GM18511 (cell line): ENCODE data around the gene RAB7A.
A peak's percentile ranks its signal among the peaks of the same experiment; 100 is the strongest.
"Not testable (repeated sequence)": the region's sequence is repeated elsewhere in the genome, so short reads cannot be mapped to it uniquely, and the experiment has no call there.

Source experiments
- ATAC-seq: cut with Tn5 transposase; IDR thresholded peaks from one replicate; pipeline ENCODE4 v1.9.1; 2021; ENCODE audit warnings: mild to moderate bottlenecking, moderate library complexity; ENCODE audit not compliant: unreplicated experiment

RAB7A gene

DNA sequence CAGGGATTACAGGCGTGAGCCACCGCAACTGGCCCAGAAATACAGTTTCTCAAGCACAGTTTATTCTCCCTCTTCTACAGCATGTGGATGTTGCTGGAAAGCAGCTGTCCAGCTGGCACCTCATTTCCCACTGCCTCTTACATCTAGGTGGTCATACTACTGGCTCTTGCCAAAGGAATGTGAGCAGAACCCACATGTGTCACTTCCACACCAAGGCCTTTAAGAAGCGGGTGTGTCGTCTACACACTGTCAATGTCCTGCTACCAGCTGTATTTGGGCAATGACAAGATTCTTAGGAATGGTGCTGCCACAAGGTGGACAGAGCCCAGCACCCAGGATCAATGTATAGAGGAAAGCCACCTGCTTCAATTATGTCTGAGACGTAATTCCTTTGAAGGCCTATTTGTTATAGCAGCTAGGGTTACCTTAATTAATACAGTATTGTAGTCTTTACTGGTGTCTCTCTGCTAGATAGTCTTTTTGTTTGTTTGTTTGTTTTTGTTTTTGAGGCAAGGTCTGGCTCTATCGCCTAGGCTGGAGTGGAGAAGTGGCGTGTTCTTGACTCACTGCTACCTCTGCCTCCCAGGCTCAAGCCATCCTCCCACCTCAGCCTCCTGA is 15.1 kb upstream of the RAB7A start:
- no peak for ATAC-seq

DNA sequence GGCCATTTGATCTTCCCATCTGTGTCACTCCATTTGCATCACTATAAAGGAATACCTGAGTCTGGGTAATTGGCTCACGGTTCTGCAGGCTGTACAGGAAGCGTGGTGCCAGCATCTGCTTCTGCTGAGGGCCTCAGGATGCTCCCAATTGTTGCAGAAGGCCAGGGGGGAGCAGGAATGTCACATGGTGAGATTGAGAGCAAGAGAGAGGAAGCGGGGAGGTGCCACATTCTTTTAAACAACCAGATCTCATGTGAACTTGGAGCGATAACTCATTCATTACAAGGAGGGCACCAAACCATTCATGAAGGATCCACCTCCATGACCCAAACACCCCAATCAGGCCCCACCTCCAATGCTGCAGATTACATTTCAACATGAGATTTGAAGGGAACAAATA is 13.1 kb upstream of the RAB7A start:
- no peak for ATAC-seq

DNA sequence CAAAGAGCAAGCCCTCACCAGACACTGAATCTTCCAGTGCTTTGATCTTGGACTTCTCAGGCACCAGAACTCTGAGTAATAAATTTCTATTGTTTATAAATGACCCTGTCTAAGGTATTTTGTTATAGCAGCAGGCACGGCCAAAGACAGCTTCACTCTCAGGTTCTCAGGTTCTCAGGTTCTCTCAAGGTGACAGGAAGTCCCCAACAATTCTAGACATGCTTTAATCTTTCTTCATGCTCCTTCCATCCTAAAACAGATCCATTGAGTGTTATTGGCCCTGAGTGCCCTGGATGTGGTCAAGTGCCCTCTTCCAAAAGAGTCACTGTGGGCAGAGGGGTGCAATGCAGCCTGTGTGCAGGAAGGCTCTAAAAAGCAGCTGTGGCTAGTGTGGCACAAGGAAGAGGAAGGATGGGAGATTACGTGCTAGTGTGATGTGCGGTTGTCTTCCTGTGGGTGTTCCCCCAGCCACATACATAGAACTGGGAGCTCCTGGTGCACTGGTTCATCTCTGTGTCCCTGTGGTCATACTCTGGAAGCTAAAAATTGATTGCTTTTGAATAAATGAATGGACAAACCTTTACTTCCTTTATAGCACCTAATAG is 11.0 kb upstream of the RAB7A start:
- ATAC-seq, result no peak

DNA sequence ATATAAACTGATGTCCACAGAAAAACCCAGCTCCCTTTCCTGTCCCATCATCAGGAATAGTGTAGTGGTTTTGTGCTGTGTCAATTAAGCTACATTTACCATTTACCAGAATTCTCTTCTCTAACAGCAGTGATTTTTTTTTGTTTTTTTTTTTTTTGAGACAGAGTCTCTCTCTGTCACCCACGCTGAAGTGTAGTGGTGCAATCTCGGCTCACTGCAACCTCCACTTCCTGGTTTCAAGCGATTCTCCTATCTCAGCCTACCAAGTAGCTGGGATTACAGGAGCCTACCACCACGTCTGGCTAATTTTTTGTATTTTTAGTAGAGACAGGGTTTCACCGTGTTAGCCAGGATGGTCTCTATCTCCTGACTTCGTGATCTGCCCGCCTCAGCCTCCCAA is 7.1 kb upstream of the RAB7A start:
- ATAC-seq, result not testable (repeated sequence)

DNA sequence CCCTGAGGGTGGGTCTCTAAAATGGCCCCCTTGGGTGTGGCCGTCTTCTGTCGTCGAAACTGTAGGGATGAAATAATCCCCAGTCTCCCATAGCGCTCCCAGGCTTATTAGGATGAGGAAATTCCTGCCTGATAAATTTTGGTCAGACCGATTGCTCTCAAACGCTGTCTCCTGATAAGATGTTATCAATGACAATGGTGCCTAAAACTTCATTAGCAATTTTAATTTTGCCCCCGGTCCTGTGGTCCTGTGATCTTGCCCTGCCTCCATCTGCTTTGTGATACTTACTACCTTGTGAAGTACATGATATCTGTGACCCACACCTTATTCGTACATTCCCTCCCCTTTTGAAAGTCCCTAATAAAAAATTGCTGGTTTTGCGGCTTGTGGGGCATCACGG is 5.1 kb upstream of the RAB7A start:
- no peak for ATAC-seq

DNA sequence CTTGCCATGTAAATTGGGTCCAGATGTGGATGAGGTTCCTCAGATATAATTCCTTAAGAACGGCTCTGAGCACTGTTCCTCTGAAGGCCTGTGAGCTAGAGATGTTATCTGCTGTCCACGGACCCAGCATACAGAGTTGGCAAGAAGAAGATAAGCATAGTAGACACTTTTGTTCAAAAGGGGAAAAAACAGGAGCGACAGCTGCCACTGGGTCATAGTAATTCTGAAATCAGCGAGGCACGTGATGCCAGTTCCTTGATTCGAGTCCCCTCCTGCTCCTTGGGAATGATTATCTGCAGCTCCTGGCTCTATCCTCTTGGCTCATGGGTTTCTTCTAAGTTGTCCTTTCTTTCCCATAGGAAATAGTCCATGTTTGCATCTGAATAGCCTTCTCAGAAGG is 2.5 kb upstream of the RAB7A start:
- no peak for ATAC-seq

DNA sequence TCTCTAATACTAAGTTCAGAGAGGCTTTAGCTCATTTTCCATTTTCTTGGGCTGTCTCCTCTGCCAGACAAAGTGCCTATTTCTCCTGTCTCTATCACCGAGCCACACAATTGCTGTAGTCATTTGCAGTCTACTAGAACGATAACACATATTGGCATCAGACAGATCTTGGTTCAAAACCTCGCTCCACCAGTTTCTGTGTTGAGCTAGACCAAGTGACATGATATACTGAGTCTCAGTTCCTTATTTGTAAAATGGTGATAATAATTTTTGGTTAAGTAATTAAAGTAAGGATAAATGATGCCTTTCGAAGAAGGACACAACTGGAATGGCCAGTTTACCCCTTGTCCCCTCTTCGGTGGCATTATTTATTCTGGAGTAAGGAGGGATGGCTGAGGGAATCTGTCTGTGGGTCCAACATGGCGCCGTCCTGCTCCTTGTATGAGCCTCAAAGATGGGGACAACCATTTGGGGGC is 398 bp upstream of the RAB7A start:
- peak; percentile 50 for ATAC-seq

DNA sequence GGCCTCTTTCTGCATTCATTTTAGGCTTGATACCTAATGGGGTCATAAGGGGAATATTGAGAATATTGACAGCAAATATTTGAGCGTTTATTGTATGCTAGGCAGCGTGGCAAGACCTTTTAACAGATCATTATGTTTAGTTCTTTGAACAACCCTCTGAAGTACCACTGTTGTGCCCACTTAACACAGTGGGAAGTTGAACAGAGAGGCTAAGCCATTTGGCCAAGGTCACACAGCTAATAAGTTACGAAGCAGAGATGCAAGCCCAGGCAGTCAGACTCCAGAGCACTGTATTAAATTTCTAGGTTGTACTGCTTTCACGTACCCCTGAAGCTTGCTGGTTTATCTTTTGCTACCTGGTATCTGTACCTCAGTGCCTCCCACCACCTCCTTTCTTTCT is 1.1 kb downstream of the RAB7A start:
- ATAC-seq, result no peak

DNA sequence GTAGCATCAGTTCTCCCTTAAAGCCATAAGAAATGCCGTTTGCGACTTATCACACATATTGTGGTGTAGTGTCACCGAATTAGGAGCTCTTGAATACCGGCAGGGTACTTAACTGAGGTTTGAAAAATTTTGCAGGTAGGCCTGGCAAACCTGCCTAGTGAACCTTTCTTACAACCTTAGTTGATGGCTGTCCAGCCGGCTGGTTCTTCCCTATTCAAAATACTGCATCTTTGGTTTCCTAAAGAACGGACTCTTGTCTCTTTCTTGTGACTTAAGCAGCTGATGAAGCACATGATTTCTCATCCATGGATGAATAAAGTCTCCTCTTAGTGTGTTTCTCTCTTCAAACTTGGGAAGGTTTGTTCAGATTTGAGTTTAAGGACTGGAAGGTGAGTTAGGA is 1.5 kb downstream of the RAB7A start:
- no peak for ATAC-seq

- no peak for ATAC-seq
Measured at GRCh38 chr3:128727996-128728395, 2.0 kb downstream of the RAB7A start.

- ATAC-seq, result not testable (repeated sequence)
Measured at GRCh38 chr3:128728521-128728920, 2.5 kb downstream of the RAB7A start.

DNA sequence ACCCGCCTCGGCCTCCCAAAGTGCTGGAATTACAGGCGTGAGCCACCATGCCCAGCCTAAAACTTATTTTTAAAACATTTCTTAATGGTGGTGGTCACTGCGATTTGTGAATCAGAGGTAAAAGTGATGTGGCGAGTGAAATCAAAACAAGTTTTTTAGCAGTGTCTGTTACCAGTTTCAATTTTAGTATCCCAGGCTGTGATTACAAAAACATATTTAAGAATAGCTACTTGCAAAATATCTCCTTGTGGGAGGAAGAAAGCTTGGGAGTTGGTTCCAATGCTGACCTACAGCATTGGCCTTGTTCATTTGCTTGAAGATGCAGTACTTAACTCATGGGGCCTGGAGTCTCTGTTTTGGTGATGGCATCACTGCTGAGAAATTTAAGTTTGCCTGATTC is 4.5 kb downstream of the RAB7A start:
- no peak for ATAC-seq

- peak; percentile 58 for ATAC-seq
Measured at GRCh38 chr3:128734523-128735189, 8.7 kb downstream of the RAB7A start.

DNA sequence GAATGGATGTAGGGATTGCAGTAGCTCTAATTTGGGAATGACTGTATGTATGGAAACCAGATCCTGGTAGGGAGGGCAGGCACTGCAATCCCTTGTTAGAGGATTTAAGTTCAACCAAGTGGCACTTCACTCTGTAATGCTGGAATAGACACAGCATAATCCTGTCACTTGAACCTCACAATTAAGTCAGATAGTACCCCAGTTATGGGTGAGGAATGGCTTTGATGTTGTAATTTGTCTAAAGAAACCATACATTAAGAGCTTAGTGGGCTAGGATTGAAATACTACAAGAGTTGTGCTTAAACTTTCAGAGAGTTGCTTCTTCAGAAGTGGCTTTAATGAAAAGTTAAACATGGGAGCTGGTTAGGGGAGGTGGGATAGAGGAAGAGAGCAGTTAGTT is 9.3 kb downstream of the RAB7A start:
- ATAC-seq, result no peak

GRCh38 chr3:128735884-128736283 is 9.9 kb downstream of the RAB7A start:
- no peak for ATAC-seq

GRCh38 chr3:128736601-128737000 is 10.6 kb downstream of the RAB7A start:
- no peak for ATAC-seq

- no peak for ATAC-seq
Measured at GRCh38 chr3:128740621-128741020, 14.6 kb downstream of the RAB7A start.

DNA sequence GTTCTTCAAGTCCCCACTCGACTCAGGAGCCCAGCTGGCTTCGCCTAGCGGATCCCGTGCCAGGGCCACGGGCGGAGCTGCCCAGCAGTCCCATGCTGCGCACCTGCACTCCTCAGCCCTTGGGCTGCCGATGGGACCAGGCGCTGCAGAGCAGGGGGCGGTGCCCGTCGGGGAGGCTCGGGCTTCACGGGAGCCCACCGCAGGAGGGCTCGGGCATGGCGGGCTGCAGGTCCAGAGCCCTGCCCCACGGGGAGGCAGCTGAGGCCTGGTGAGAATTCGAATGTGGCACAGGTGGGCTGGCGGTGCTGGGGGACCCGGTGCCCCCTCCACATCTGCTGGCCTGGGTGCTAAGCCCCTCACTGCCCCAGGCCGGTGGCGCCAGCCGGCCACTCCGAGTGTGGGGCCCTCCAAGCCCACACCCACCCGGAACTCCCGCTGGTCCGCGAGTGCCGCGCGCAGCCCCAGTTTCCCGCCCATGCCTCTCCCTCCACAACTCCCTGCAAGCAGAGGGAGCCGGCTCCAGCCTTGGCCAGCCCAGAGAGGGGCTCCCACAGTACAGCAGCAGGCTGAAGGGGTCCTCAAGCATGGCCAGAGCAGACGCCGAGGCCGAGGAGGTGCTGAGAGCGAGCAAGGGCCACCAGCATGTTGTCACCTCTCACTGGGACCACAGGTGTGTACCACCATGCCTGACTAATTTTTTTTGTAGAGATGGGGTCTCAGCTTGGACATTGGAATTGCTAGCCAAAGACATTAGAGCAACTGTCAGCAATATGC is 17.0 kb downstream of the RAB7A start:
- ATAC-seq, result no peak

DNA sequence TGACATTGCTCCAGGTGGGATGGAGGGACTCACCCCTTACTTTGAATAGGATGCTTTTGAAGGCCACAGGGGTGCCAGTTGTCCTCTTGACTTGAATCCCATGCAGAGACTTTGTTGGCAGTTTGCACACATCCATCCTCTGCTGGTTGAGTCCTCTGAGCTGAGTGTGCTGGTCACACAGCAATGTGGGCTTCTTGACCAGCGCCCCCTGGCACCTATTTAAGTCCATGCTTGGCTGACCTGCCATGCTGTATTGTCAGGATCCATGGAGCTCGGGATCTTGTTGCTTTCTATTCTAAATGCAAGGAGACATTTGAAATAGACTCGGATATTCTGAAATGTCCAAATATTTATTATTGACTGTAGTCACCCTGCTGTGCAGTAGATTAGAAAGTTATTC is 19.8 kb downstream of the RAB7A start:
- ATAC-seq, result no peak

DNA sequence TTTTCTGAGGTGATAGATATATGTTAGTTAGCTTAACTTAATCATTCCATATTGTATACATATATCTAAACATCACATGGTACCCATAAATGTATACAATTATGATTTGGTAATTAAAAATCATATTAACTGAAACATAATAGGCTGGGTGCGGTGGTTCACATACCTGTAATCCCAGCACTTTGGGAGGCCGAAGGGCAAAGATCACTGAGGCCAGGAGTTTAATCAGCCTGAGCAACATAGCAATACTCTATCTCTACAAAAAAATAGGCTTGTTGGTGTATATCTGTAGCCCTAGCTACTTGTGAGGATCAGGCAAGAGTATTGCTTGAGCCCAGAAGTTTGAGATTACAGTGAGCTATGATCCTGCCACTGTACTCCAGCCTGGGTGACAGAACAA is 20.9 kb downstream of the RAB7A start:
- no peak for ATAC-seq

DNA sequence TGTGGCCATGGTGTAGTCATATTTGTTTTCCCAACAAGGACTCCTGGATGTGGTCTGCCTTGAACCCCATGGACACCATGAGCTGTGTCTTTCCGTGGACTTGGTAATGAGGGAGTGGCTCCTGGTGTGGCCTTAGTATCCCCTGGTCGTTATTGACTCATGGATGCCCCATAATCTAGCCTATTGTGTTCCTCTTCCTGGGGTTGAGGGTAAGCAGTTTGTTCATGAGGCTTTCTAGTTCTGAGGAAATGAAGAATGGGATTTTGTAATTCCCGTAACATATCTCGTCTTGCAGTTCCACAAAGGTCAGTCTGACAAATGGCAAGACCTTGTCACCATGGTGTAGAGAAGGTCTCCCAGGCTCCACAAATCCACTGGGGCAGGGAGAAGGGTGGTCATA is 22.6 kb downstream of the RAB7A start:
- no peak for ATAC-seq

- ATAC-seq, result no peak
Measured at GRCh38 chr3:128749035-128749434, 23.1 kb downstream of the RAB7A start.
